ENCODE data around the gene ZIC5. TPM values are rescaled to one million over a fixed set of nuclear protein-coding genes. Genes with fewer than 3 reads are reported as not detected.

The ZIC5 gene
- total RNA-seq, 1 experiment from 2014 or later: not detected

- Histone ChIP-seq H3K9ac (ENCODE audit: low read length) (no peak overlapping the region), H3K4me3 (ENCODE audit: low read length) (no peak overlapping the region), H3K27me3 (ENCODE audit: low read length) (peaks cover 74% of the 10 kb centered on the region), H3K4me1 (ENCODE audit: insufficient read depth, low read length) (no peaks in the 10 kb centered on the region), H3K79me2 (ENCODE audit: low read length) (no peaks in the 10 kb centered on the region), H3F3A (ENCODE audit: low read length, unreplicated experiment) (no peaks in the 10 kb centered on the region), H4K20me1 (ENCODE audit: low read length) (no peaks in the 10 kb centered on the region), H3K27ac (ENCODE audit: low read length) (no peak overlapping the region), H3K9me3 (ENCODE audit: low read length) (no peaks in the 10 kb centered on the region), H3K4me2 (ENCODE audit: low read length) (no peak overlapping the region), H3K36me3 (ENCODE audit: low read depth, low read length) (no peaks in the 10 kb centered on the region), H2AFZ (ENCODE audit: low read length) (no peak overlapping the region), H3K9me2 (replicated peaks; ENCODE audit: low read length) (no peaks in the 10 kb centered on the region)
- no TSS peak for BruUV-seq (replicated peaks)
- TF ChIP-seq EZH2 (IDR thresholded peaks at IDR 0.05; ENCODE audit: low read length, unreplicated experiment) (peak; percentile 79), CTCF (conservative IDR thresholded peaks at IDR 0.05; ENCODE audit: low read depth, low read length) (no peak), EZH2phosphoT487 (IDR thresholded peaks at IDR 0.05; ENCODE audit: borderline replicate concordance, low read length) (peak; percentile 40; the same call in 1 of the 2 replicates)
- ATAC-seq (no peak), DNase-seq (no peak)
- ChIA-PET CTCF (no interaction called here), POLR2A (ENCODE audit: unreplicated experiment) (no interaction called here)
- intact Hi-C loops (cut with micrococcal nuclease): no loop called here
Measured at GRCh38 chr13:99956473-99957349, 14.9 kb downstream of the ZIC5 start.

GRCh38 chr13:99955747-99956472 lies 15.7 kb downstream of the ZIC5 start:
- Histone ChIP-seq H3K9ac (ENCODE audit: low read length) (no peak overlapping the region), H4K20me1 (ENCODE audit: low read length) (no peaks in the 10 kb centered on the region), H3K4me1 (ENCODE audit: insufficient read depth, low read length) (no peaks in the 10 kb centered on the region), H3K36me3 (ENCODE audit: low read depth, low read length) (no peaks in the 10 kb centered on the region), H3K9me2 (replicated peaks; ENCODE audit: low read length) (no peaks in the 10 kb centered on the region), H3K27me3 (ENCODE audit: low read length) (peaks cover 75% of the 10 kb centered on the region), H3K4me3 (ENCODE audit: low read length) (no peak overlapping the region), H3K4me2 (ENCODE audit: low read length) (no peak overlapping the region), H3K27ac (ENCODE audit: low read length) (no peak overlapping the region), H2AFZ (ENCODE audit: low read length) (no peak overlapping the region), H3F3A (ENCODE audit: low read length, unreplicated experiment) (no peaks in the 10 kb centered on the region), H3K79me2 (ENCODE audit: low read length) (no peaks in the 10 kb centered on the region), H3K9me3 (ENCODE audit: low read length) (no peaks in the 10 kb centered on the region)
- BruUV-seq (replicated peaks): no TSS peak
- CTCF ChIA-PET: no interaction called here
- TF ChIP-seq EZH2 (IDR thresholded peaks at IDR 0.05; ENCODE audit: low read length, unreplicated experiment) (no peak), CTCF (conservative IDR thresholded peaks at IDR 0.05; ENCODE audit: low read depth, low read length) (no peak), EZH2phosphoT487 (IDR thresholded peaks at IDR 0.05; ENCODE audit: borderline replicate concordance, low read length) (no peak)
- ATAC-seq: no peak
- POLR2A ChIA-PET (ENCODE audit: unreplicated experiment): no interaction called here
- intact Hi-C loops (cut with micrococcal nuclease): no loop called here
- DNase-seq: no peak
